ENCODE data around the gene JHY.

JHY gene

GRCh38 chr11:122882189-122882856 lies at the start of gene JHY:
TSS of gene JHY (plus strand) at chr11:122882759. CDS start at chr11:122885850, 3,091 bp downstream.
- Mint-ChIP-seq H3K4me1 (ENCODE audit: low read depth) (peaks cover 28% of the 10 kb centered on the region), H3K4me3 (peak within 1 kb of the TSS; percentile 90), H3K27me3 (no peaks in the 10 kb centered on the region), H3K36me3 (peaks cover 7% of the 10 kb centered on the region), H3K27ac (peak within 1 kb of the TSS; percentile 79), H3K9me3 (ENCODE audit: low read depth) (no peaks in the 10 kb centered on the region)

- Mint-ChIP-seq H3K27me3 (no peaks in the 10 kb centered on the region), H3K4me1 (ENCODE audit: low read depth) (peaks cover 59% of the 10 kb centered on the region), H3K4me3 (no peak overlapping the region), H3K36me3 (no peaks in the 10 kb centered on the region), H3K27ac (peak overlapping the region; percentile 54), H3K9me3 (ENCODE audit: low read depth) (no peaks in the 10 kb centered on the region)
These were observed 48.6 kb upstream of the JHY start for GRCh38 chr11:122833846-122834464.

- Mint-ChIP-seq H3K4me1 (ENCODE audit: low read depth) (peaks cover 76% of the 10 kb centered on the region), H3K9me3 (ENCODE audit: low read depth) (no peaks in the 10 kb centered on the region), H3K4me3 (no peak overlapping the region), H3K36me3 (peaks cover 4% of the 10 kb centered on the region), H3K27me3 (no peaks in the 10 kb centered on the region), H3K27ac (peak overlapping the region; percentile 47)
These were observed 45.6 kb upstream of the JHY start for GRCh38 chr11:122836916-122837315.

GRCh38 chr11:122837528-122838346 lies 44.8 kb upstream of the JHY start:
- H3K9me3 Mint-ChIP-seq (ENCODE audit: low read depth): no peaks in the 10 kb centered on the region
- H3K4me1 Mint-ChIP-seq (ENCODE audit: low read depth): peaks cover 76% of the 10 kb centered on the region
- peak overlapping the region; percentile 96 for H3K27ac Mint-ChIP-seq
- H3K36me3 Mint-ChIP-seq: peaks cover 8% of the 10 kb centered on the region
- H3K27me3 Mint-ChIP-seq: no peaks in the 10 kb centered on the region
- H3K4me3 Mint-ChIP-seq: peak overlapping the region; percentile 90

GRCh38 chr11:122843281-122844141 lies 39.0 kb upstream of the JHY start:
- peak overlapping the region; percentile 96 for H3K27ac Mint-ChIP-seq
- peaks cover 12% of the 10 kb centered on the region for H3K36me3 Mint-ChIP-seq
- no peaks in the 10 kb centered on the region for H3K9me3 Mint-ChIP-seq (ENCODE audit: low read depth)
- H3K27me3 Mint-ChIP-seq: no peaks in the 10 kb centered on the region
- peak overlapping the region; percentile 80 for H3K4me3 Mint-ChIP-seq
- peaks cover 81% of the 10 kb centered on the region for H3K4me1 Mint-ChIP-seq (ENCODE audit: low read depth)

- Mint-ChIP-seq H3K27ac (peak overlapping the region; percentile 89), H3K4me1 (ENCODE audit: low read depth) (peaks cover 93% of the 10 kb centered on the region)
These were observed 35.1 kb upstream of the JHY start for GRCh38 chr11:122847466-122847865.

GRCh38 chr11:122848186-122848585 lies 34.4 kb upstream of the JHY start:
- Mint-ChIP-seq H3K9me3 (ENCODE audit: low read depth) (no peaks in the 10 kb centered on the region), H3K4me3 (no peak overlapping the region), H3K27me3 (no peaks in the 10 kb centered on the region), H3K36me3 (peaks cover 19% of the 10 kb centered on the region), H3K27ac (peak overlapping the region; percentile 97), H3K4me1 (ENCODE audit: low read depth) (peaks cover 91% of the 10 kb centered on the region)

More at GRCh38 chr11:122847466-122847865, 35.1 kb upstream of the JHY start:
- no peaks in the 10 kb centered on the region for H3K27me3 Mint-ChIP-seq
- H3K9me3 Mint-ChIP-seq (ENCODE audit: low read depth): no peaks in the 10 kb centered on the region
- peaks cover 19% of the 10 kb centered on the region for H3K36me3 Mint-ChIP-seq
- peak overlapping the region; percentile 48 for H3K4me3 Mint-ChIP-seq

- peaks cover 83% of the 10 kb centered on the region for H3K4me1 Mint-ChIP-seq (ENCODE audit: low read depth)
- peak overlapping the region; percentile 87 for H3K4me3 Mint-ChIP-seq
- no peaks in the 10 kb centered on the region for H3K9me3 Mint-ChIP-seq (ENCODE audit: low read depth)
- peak overlapping the region; percentile 97 for H3K27ac Mint-ChIP-seq
- peaks cover 19% of the 10 kb centered on the region for H3K36me3 Mint-ChIP-seq
- H3K27me3 Mint-ChIP-seq: no peaks in the 10 kb centered on the region
These were observed 32.4 kb upstream of the JHY start for GRCh38 chr11:122850076-122850631.

- Mint-ChIP-seq H3K9me3 (ENCODE audit: low read depth) (no peaks in the 10 kb centered on the region), H3K36me3 (peaks cover 24% of the 10 kb centered on the region), H3K4me3 (peak overlapping the region; percentile 79), H3K4me1 (ENCODE audit: low read depth) (peaks cover 85% of the 10 kb centered on the region), H3K27ac (peak overlapping the region; percentile 94), H3K27me3 (no peaks in the 10 kb centered on the region)
These were observed 31.1 kb upstream of the JHY start for GRCh38 chr11:122851366-122851966.

- Mint-ChIP-seq H3K36me3 (peaks cover 22% of the 10 kb centered on the region), H3K4me3 (peak overlapping the region; percentile 79), H3K27ac (peak overlapping the region; percentile 94), H3K4me1 (ENCODE audit: low read depth) (peaks cover 84% of the 10 kb centered on the region), H3K9me3 (ENCODE audit: low read depth) (no peaks in the 10 kb centered on the region), H3K27me3 (no peaks in the 10 kb centered on the region)
These were observed 30.3 kb upstream of the JHY start for GRCh38 chr11:122852074-122852795.

- H3K27me3 Mint-ChIP-seq: no peaks in the 10 kb centered on the region
- H3K9me3 Mint-ChIP-seq (ENCODE audit: low read depth): no peaks in the 10 kb centered on the region
- peak overlapping the region; percentile 94 for H3K27ac Mint-ChIP-seq
- H3K4me1 Mint-ChIP-seq (ENCODE audit: low read depth): peaks cover 83% of the 10 kb centered on the region
- H3K4me3 Mint-ChIP-seq: peak overlapping the region; percentile 79
- H3K36me3 Mint-ChIP-seq: peaks cover 22% of the 10 kb centered on the region
These were observed 29.8 kb upstream of the JHY start for GRCh38 chr11:122852796-122853160.

- Mint-ChIP-seq H3K27ac (peak overlapping the region; percentile 84), H3K36me3 (peaks cover 22% of the 10 kb centered on the region), H3K27me3 (no peaks in the 10 kb centered on the region), H3K4me3 (no peak overlapping the region), H3K4me1 (ENCODE audit: low read depth) (peaks cover 80% of the 10 kb centered on the region), H3K9me3 (ENCODE audit: low read depth) (no peaks in the 10 kb centered on the region)
These were observed 29.3 kb upstream of the JHY start for GRCh38 chr11:122853261-122853660.

- Mint-ChIP-seq H3K4me1 (ENCODE audit: low read depth) (peaks cover 73% of the 10 kb centered on the region), H3K27me3 (no peaks in the 10 kb centered on the region), H3K27ac (peak overlapping the region; percentile 72), H3K4me3 (peak overlapping the region; percentile 5), H3K9me3 (ENCODE audit: low read depth) (no peaks in the 10 kb centered on the region), H3K36me3 (peaks cover 22% of the 10 kb centered on the region)
These were observed 28.6 kb upstream of the JHY start for GRCh38 chr11:122853971-122854446.

Data from activated naive CD8-positive, alpha-beta T cell (primary cell).